ENCODE measurements around the gene TBL1X. TPM values are rescaled to one million over a fixed set of nuclear protein-coding genes. Genes with fewer than 3 reads are reported as not detected.

TBL1X gene
- total and polyA plus RNA-seq, 2 experiments from 2014 or later, result 8.7 to 26.9 TPM

DNA sequence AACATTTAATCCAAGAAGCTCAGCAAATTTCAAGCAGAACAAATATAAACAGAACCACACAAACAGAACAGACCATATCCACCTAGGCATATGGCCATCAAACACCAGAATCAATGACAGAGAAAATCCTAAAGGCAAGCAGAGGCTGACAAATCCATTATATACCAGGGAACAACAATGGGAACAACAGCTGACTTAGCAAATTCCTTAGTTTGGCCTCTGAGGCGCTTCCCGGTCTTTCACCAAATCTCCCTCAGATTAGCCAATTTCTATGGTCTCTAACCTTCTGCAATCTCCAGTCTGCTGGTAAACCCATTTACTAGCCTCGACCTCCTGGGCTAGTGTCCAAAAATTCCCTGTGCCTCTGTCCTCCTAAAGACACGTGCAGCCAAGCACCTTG is 241.6 kb downstream of the TBL1X start:
- no peaks in the 10 kb centered on the region for H4K20me1 ChIP-seq (replicated peaks; ENCODE audit: insufficient read depth)
- H3K27me3 ChIP-seq (ENCODE audit: insufficient read depth), result no peaks in the 10 kb centered on the region
- DNase-seq (ENCODE audit: low spot score) (no peak), ATAC-seq (no peak)
- TF ChIP-seq STAT1 (IDR thresholded peaks at IDR 0.05; ENCODE audit: unreplicated experiment) (no peak), EZH2 (IDR thresholded peaks at IDR 0.05; ENCODE audit: low read depth, unreplicated experiment) (no peak), JUNB (IDR thresholded peaks at IDR 0.05; ENCODE audit: unreplicated experiment) (no peak), NANOG (IDR thresholded peaks at IDR 0.05; ENCODE audit: borderline replicate concordance) (no peak), ZNF114 (CRISPR knock-in tag; IDR thresholded peaks at IDR 0.05) (no peak), ZNF331 (CRISPR knock-in tag; IDR thresholded peaks at IDR 0.05; ENCODE audit: low read depth) (no peak), EZH2phosphoT487 (IDR thresholded peaks at IDR 0.05; ENCODE audit: unreplicated experiment) (no peak), POLR2AphosphoS5 (IDR thresholded peaks at IDR 0.05; ENCODE audit: low read depth) (no peak), CREB1 (CRISPR knock-in tag; IDR thresholded peaks at IDR 0.05; ENCODE audit: low read depth) (no peak)
- TF ChIP-seq, protein P1, sequence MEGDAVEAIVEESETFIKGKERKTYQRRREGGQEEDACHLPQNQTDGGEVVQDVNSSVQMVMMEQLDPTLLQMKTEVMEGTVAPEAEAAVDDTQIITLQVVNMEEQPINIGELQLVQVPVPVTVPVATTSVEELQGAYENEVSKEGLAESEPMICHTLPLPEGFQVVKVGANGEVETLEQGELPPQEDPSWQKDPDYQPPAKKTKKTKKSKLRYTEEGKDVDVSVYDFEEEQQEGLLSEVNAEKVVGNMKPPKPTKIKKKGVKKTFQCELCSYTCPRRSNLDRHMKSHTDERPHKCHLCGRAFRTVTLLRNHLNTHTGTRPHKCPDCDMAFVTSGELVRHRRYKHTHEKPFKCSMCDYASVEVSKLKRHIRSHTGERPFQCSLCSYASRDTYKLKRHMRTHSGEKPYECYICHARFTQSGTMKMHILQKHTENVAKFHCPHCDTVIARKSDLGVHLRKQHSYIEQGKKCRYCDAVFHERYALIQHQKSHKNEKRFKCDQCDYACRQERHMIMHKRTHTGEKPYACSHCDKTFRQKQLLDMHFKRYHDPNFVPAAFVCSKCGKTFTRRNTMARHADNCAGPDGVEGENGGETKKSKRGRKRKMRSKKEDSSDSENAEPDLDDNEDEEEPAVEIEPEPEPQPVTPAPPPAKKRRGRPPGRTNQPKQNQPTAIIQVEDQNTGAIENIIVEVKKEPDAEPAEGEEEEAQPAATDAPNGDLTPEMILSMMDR (conservative IDR thresholded peaks at IDR 0.05; ENCODE audit: low read depth in 2 of 2), result no peak
- TF ChIP-seq, protein P2, sequence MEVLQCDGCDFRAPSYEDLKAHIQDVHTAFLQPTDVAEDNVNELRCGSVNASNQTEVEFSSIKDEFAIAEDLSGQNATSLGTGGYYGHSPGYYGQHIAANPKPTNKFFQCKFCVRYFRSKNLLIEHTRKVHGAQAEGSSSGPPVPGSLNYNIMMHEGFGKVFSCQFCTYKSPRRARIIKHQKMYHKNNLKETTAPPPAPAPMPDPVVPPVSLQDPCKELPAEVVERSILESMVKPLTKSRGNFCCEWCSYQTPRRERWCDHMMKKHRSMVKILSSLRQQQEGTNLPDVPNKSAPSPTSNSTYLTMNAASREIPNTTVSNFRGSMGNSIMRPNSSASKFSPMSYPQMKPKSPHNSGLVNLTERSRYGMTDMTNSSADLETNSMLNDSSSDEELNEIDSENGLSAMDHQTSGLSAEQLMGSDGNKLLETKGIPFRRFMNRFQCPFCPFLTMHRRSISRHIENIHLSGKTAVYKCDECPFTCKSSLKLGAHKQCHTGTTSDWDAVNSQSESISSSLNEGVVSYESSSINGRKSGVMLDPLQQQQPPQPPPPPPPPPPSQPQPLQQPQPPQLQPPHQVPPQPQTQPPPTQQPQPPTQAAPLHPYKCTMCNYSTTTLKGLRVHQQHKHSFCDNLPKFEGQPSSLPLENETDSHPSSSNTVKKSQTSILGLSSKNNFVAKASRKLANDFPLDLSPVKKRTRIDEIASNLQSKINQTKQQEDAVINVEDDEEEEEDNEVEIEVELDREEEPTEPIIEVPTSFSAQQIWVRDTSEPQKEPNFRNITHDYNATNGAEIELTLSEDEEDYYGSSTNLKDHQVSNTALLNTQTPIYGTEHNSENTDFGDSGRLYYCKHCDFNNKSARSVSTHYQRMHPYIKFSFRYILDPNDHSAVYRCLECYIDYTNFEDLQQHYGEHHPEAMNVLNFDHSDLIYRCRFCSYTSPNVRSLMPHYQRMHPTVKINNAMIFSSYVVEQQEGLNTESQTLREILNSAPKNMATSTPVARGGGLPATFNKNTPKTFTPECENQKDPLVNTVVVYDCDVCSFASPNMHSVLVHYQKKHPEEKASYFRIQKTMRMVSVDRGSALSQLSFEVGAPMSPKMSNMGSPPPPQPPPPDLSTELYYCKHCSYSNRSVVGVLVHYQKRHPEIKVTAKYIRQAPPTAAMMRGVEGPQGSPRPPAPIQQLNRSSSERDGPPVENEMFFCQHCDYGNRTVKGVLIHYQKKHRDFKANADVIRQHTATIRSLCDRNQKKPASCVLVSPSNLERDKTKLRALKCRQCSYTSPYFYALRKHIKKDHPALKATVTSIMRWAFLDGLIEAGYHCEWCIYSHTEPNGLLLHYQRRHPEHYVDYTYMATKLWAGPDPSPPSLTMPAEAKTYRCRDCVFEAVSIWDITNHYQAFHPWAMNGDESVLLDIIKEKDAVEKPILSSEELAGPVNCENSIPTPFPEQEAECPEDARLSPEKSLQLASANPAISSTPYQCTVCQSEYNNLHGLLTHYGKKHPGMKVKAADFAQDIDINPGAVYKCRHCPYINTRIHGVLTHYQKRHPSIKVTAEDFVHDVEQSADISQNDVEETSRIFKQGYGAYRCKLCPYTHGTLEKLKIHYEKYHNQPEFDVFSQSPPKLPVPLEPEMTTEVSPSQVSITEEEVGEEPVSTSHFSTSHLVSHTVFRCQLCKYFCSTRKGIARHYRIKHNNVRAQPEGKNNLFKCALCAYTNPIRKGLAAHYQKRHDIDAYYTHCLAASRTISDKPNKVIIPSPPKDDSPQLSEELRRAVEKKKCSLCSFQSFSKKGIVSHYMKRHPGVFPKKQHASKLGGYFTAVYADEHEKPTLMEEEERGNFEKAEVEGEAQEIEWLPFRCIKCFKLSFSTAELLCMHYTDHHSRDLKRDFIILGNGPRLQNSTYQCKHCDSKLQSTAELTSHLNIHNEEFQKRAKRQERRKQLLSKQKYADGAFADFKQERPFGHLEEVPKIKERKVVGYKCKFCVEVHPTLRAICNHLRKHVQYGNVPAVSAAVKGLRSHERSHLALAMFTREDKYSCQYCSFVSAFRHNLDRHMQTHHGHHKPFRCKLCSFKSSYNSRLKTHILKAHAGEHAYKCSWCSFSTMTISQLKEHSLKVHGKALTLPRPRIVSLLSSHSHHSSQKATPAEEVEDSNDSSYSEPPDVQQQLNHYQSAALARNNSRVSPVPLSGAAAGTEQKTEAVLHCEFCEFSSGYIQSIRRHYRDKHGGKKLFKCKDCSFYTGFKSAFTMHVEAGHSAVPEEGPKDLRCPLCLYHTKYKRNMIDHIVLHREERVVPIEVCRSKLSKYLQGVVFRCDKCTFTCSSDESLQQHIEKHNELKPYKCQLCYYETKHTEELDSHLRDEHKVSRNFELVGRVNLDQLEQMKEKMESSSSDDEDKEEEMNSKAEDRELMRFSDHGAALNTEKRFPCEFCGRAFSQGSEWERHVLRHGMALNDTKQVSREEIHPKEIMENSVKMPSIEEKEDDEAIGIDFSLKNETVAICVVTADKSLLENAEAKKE (CRISPR knock-in tag; IDR thresholded peaks at IDR 0.05), result no peak
- TF ChIP-seq, protein P3, sequence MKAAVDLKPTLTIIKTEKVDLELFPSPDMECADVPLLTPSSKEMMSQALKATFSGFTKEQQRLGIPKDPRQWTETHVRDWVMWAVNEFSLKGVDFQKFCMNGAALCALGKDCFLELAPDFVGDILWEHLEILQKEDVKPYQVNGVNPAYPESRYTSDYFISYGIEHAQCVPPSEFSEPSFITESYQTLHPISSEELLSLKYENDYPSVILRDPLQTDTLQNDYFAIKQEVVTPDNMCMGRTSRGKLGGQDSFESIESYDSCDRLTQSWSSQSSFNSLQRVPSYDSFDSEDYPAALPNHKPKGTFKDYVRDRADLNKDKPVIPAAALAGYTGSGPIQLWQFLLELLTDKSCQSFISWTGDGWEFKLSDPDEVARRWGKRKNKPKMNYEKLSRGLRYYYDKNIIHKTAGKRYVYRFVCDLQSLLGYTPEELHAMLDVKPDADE (IDR thresholded peaks at IDR 0.05), result no peak
- TF ChIP-seq, protein P4, sequence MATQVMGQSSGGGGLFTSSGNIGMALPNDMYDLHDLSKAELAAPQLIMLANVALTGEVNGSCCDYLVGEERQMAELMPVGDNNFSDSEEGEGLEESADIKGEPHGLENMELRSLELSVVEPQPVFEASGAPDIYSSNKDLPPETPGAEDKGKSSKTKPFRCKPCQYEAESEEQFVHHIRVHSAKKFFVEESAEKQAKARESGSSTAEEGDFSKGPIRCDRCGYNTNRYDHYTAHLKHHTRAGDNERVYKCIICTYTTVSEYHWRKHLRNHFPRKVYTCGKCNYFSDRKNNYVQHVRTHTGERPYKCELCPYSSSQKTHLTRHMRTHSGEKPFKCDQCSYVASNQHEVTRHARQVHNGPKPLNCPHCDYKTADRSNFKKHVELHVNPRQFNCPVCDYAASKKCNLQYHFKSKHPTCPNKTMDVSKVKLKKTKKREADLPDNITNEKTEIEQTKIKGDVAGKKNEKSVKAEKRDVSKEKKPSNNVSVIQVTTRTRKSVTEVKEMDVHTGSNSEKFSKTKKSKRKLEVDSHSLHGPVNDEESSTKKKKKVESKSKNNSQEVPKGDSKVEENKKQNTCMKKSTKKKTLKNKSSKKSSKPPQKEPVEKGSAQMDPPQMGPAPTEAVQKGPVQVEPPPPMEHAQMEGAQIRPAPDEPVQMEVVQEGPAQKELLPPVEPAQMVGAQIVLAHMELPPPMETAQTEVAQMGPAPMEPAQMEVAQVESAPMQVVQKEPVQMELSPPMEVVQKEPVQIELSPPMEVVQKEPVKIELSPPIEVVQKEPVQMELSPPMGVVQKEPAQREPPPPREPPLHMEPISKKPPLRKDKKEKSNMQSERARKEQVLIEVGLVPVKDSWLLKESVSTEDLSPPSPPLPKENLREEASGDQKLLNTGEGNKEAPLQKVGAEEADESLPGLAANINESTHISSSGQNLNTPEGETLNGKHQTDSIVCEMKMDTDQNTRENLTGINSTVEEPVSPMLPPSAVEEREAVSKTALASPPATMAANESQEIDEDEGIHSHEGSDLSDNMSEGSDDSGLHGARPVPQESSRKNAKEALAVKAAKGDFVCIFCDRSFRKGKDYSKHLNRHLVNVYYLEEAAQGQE (IDR thresholded peaks at IDR 0.05; ENCODE audit: unreplicated experiment), result no peak
- no peak overlapping the region for H3K27ac Mint-ChIP-seq
- no peak overlapping the region for H3K4me3 ChIP-seq
- peaks cover 53% of the 10 kb centered on the region for H3K36me3 Mint-ChIP-seq (ENCODE audit: low read depth)
- no peak overlapping the region for H2AFZ ChIP-seq
- H3K36me3 ChIP-seq (ENCODE audit: insufficient read depth), result no peaks in the 10 kb centered on the region
- H3K27ac ChIP-seq (ENCODE audit: low read depth), result no peak overlapping the region
- no peaks in the 10 kb centered on the region for H3K9me3 Mint-ChIP-seq
- no peaks in the 10 kb centered on the region for H3K4me1 ChIP-seq (ENCODE audit: insufficient read depth)
- H3K9me2 ChIP-seq (ENCODE audit: insufficient read depth), result no peaks in the 10 kb centered on the region
- H3K4me2 ChIP-seq, result no peak overlapping the region
- H3K4me3 Mint-ChIP-seq, result no peak overlapping the region
- H3F3A ChIP-seq (replicated peaks; ENCODE audit: low read depth), result no peaks in the 10 kb centered on the region
- H3K79me2 ChIP-seq (replicated peaks; ENCODE audit: insufficient read depth), result no peaks in the 10 kb centered on the region
- H3K27me3 Mint-ChIP-seq (ENCODE audit: insufficient read depth, low read depth, poor library complexity), result peaks cover 3% of the 10 kb centered on the region
- H3K4me1 Mint-ChIP-seq, result peaks cover 5% of the 10 kb centered on the region

Measured in GM23338 (cell line).